NOMO-1 treated with dmso at 0.1 percent for 144 hours (cell line): Measurements from ENCODE around the gene PRORP.
"Not testable (repeated sequence)": the region's sequence is repeated elsewhere in the genome, so short reads cannot be mapped to it uniquely, and the experiment has no call there.

Experiments used
- DNase-seq: peaks from one replicate; lab custom pipeline; 2025; ENCODE audit not compliant: unreplicated experiment; lab: John Stamatoyannopoulos, UW

PRORP gene

DNA sequence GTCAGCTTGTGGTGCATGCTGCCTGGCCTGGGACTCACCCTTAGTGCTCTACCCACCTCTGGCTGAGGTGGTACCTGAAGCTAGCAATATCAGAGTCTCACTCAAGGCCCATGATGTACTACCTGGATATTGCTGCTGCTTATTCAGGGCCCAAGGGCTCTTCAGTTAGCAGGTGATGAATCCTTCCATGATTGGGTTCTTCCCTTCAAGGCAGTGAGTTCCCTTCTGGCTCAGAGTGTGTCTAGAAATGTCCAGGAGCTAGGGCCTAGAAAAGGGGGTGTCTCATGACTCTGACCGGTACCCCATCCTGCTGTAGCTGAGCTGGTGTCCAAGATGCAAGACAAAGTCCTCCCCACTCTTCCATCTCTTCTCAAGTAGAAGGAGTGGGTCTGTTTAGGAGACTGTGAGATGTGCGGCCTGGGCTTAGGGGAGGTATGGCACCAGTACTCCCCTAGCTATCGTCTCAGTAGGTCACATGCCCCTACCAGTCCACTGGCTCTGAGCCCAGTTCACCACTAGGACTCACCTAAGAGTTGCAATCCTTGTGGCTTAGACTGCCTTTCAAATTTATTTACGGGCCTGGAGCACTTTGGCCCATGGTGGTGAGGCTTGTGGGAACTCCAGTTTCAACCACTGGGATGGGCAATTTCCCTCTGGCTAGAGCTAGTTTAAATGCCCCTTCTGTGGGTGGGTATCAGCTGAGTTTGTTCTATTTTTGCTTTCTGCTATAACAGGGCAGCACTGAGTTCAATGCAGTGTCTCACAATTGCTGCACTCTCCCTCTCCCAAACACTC, 12.2 kb downstream of the PRORP start:
- DNase-seq: no peak

DNA sequence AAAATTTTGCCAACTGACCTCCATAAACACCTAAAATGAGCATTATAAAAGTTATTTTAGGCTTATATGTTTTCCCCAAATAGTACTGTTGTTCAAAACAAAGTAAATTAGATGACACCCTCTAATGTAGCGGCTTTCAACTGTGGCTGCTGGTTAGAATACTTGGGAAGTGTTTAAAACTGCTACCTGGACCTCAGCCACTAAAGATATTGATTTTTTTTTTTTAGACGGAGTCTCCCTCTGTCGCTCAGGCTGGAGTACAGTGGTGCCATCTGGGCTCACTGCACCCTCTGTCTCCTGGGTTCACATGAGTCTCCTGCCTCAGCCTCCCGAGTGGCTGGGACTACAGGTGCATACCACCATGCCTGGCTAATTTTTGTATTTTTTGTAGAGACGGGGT, 16.2 kb downstream of the PRORP start:
- no peak for DNase-seq

DNA sequence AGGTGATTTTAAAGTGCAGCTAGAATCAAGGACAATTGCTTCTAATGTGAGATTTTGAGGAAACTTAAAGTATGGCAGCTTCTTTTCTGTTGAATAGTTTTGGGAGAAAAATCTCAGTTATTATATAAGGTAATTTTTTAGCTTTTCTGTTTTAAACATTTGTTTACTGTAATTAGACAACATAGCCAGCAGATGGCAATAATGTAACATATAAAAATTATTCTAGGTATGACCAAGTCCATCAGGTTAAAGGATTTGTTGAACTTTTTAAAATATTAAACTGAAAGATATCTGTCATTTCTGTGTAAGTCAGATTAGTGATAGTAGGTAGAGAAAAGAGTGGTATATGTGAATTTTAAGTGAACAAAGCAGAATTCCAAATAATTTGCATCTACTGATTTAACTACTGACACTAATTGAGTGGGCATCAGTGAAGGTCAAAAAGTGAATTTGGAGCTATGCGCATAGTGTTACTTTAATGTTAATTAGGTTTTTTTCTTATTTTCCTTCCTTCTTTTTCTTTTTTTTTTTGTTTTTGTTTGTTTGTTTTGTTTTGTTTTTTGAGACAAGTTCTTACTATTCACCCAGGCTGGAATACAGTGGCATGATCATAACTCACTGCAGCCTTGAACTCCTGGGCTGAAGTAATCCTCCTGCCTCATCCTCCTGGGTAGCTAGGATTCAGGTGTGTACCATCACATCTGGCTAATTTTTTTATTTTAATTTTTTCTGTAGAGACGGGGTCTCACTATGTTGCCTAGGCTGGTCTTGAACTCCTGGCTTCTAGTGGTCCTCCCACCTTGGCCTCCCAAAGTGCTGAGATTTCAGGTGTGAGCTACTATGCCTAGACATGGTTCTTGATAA, 18.6 kb downstream of the PRORP start:
- no peak for DNase-seq

DNA sequence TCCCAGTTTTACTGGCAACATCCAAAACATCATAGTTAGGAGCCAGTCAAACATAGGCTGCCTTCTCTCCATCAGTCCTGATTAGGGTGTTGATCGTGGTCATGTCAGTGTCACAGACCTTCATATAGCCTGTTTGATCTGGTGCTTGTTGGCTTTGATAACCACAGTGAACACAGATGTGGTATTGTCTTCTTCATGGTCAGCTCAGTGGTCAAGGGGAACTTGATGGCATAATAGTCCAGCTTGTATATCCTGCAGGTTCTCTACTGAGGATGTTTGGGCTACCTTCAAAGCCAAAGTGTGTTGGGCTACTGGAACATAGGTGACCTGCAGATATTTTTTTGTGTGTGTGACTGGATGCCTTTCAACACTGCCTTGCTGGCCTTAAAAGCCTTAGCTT, 21.7 kb downstream of the PRORP start:
- no peak for DNase-seq

DNA sequence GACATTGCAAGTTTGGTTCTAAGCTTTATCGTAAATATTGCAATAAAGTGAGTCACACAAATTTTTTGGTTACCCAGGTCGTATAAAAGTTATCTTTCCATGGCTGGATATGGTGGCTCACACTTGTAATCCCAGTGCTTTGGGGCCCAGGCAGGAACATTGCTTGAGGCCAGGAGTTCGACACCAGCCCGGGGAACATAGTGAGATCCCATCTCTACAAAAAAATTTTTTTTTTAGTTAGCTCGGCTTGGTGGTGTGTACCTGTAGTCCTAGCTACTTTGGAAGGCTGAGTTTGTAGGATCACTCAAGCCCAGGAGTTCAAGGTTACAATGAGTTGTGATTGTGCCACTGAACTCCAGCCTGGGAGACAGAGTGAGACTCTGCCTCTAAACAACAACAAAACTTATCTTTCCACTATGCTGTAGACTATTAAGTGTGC, 24.4 kb downstream of the PRORP start:
- DNase-seq: no peak

DNA sequence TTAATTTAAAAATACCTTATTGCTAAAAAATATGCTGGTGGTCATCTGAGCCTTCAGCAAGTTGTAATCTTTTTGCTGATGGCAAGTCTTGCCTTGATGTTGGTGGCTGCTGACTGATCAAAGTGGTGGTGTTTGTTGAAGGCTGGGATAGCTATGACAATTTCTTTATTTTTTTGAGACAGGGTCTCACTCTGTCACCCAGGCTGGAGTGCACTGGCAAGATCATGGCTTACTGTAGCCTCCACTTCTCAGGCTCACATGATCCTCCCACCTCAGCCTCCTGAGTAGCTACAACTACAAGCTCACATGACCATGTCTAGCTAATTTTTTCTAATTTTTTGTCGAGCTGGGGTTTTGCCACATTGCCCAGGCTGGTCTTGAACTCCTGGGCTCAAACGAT, 24.8 kb downstream of the PRORP start:
- no peak for DNase-seq

DNA sequence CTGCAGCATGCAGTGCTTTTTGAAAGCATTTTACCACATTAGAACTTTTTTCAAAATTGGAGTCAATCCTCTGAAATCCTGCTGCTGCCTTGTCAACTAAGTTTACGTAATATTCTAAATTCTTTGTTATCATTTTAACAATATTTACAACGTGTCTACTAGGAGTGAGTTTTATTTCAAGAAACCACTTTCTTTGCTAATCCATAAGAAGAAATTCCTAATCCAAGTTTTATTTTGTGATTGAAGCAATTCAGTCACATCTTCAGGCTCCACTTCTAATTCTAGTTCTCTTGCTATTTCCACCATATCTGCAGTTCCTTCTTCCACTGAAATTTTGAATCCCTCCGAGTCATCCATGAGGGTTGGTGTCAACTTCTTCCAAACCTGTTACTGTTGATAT, 25.4 kb downstream of the PRORP start:
- no peak for DNase-seq

DNA sequence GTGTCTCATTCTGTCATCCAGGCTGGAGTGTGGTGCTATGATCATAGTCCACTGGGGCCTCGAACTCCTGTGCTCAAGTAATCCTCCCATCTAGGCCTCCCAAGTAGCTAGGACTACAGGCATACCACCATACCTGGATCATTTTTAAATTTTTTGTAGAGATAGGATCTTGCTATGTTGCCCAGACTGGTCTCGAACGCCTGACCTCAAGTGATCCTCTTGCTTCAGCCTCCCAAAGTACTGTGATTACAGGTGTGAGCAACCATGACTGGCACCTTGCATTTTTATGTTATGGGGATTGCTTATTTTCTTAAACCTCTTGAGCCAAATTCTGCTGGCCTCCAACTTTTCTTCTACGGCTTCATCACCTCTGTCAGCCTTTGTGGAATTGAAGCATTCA, 26.9 kb downstream of the PRORP start:
- DNase-seq: no peak

DNA sequence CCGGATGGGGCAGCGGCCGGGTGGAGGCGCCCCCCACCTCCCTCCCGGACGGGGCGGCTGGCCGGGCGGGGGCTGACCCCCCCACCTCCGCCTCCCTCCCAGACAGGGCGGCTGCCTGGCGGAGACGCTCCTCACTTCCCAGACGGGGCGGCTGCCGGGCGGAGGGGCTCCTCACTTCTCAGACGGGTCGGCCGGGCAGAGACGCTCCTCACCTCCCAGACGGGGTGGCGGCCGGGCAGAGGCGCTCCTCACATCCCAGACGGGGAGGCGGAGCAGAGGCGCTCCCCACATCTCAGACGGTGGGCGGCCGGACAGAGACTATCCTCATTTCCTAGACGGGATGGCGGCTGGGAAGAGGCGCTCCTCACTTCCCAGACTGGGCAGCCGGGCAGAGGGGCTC, 30.2 kb downstream of the PRORP start:
- DNase-seq: not testable (repeated sequence)

DNA sequence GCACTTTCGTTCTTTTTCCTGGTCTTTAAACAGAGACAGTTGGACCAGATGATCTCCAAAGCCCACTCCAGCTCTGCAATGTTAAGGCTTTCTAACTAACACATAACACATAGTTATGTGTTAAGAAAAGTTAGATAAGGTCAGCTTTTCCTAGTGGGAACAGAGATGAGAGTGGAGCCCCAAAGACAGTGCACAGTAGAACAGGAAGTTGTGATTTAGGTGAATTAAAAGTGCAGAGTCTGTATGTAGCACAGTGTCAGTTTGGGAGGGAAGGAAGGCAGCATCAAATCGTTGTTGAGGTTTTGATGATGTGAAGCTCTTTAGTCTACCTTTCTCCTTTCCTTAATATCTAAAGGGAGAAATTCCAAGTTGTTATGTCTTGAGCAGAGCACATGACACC, 31.7 kb downstream of the PRORP start:
- no peak for DNase-seq

DNA sequence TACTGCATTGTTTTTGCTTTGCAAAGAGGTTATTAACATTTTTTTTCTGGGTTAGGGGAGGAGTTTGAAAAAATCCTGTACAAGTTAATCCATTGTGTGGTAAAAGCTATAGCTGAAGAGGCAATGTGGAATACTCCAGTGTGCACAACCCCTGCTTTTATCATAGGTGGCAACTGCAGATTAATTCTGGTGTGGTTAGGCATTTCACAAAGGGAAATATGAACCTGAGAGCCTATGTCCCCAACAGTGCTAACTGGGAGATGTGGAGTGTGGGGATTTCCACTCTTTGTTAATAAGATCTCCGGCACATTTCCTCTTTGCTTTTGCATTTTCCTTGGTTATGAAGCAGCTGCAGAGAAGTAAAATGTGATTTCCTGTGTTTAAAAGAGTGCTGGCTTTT, 33.6 kb downstream of the PRORP start:
- DNase-seq: no peak

DNA sequence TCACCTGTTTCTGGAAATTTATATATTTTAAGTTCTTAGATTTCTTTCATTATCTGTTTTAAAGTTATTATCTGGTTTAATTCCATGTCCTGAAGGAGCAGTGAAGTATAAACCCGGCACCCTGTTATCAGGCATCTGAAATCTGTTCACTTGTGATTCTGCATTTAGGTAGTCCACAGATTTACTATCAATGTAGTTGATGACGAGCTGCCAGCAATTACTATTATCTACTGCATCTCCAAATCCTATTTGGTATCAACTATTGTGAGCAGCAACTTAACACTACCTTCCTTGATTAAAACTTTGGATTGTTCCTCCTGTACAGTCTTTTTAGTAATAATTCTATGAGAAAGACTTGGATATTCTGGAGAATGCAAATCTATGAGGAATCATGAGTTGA, 36.1 kb downstream of the PRORP start:
- DNase-seq: no peak

DNA sequence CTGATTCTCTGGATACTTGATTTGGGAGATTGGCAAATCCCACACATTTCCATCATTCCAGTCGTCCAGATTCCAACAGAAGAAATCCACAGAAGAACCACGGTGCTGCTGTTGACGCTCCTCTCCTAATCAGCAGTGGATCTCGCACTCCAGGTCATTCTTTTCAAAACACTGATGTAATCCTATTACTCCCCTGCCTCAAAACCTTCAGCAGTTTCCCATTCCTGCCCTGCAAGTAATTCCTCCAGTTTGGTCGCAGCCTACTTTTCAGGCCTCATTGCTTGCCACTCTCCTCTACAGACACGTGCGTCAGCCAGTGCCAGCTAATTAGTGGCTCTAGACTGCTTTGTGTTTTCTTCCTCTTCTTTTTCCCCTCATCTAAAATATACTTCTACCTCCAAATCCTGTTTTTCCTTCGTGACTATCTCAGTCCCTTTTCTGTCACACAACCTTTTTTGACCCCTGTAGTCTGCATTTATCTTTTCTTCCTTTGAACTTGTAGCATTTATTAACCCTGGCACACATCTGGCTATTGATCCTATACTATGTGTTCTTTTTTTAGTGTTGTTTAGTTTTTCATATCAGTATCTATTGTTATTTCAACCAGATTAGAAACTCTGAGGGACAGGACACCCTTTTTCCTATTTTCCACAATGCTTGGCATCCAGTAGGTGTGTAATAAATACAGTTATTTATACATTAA, 36.8 kb downstream of the PRORP start:
- no peak for DNase-seq

DNA sequence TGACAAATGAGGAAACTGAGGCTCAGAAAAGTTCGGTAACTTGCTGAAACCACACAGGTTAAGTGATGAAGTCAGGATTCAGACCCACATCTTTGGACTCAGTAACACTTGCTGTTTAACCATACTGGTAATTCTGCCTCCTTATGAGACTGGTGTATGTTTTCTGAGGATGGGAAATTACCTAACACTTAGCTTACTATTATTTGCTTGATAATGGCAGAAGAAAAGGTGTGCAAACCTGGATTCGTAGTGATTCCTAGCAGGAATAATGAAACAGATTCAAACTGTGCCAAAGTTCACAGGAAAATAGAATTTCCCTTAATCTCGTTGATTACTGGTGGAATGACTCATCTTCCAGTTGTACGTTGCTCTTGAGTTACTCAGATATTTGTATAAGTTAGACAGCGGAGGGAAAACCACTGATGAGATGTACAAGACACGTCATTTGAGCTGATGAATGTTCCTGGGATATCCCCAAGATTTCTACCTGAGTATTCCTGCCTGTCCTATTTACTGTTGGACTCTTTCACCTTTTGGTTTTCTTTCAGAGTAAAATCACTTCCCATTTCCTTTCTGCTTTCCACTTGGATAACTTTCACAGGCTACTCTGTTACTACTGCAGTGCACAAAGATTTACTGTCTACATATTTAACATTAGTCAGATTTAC, 37.5 kb downstream of the PRORP start:
- DNase-seq: no peak

DNA sequence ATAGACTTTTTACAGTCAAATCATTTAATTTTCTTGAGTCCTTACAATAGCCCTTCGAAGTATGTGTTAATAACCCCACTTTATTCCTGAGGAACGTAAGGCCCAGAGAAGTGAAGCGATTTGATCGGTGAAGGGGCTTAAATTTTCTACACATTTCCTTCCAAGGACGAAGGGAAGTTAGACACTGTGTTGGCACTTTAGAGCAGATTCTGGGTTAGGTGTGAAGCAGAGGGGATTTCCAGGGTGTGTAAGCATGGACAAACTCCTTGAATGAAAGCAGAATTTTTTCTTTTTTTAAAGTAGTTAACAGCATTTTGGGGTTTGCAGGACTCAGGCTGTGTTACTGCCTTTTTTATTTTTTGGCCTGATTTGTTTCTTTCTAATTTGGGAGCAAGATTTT, 38.9 kb downstream of the PRORP start:
- no peak for DNase-seq

DNA sequence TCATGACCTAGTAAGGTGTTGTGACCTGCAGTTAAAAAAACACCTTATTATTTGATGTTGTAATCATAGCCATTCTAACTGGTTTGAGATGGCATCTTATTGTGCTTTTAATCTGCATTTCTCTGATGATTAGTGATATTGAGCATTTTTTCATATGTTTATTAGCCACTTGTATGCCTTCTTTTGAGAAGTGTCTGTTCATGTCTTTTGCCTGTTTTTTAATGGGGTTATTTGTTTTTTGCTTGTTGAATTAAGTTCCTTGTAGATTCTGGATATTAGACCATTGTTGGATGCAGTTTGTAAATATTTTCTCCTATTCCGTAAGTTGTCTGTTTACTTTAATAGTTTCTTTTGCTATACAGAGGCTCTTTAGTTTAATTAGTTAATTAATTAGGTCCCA, 41.0 kb downstream of the PRORP start:
- no peak for DNase-seq

DNA sequence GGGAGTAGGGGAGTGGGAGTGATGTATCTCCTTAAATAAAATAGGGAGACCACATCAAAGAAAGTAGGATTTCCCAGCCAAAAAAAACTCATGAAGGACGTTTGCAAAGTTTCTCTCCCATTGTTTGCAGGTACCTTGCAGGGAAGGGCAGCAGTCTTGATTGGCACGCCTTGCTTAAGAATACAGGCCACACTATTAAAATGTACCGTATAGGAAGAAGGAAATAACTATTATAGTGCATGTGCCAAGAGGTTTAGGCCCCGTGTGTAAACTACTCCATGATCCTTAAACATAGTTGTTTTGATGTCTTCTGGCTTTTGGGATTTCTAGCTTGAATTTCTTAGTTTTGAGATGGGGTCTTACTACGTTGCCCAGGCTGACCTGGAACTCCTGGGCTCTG, 42.5 kb downstream of the PRORP start:
- no peak for DNase-seq

DNA sequence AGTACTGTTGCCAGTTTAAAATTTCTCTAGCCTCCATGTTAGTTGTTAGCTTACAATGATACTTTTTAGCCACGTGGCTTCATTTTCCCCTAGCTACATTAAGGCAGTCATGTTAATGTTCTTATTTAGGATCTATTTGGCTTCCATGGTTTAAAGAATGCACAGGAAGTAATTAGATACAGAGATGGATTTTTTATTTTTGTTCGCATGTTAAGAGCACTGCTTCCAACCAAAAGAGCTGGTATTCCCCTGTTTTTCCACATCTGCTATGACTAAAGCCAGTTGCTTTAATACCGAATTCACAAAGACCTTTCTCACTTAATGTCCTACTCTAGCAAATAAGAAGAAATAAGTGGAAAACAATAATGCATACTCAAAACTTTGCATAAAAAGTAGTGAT, 45.1 kb downstream of the PRORP start:
- DNase-seq: no peak
